ENCODE measurements around the gene MNX1.

GRCh38 chr7:156979007-156979606 lies 31.4 kb downstream of the MNX1 start:
- TF ChIP-seq ETV5 (CRISPR knock-in tag; IDR thresholded peaks at IDR 0.05; ENCODE audit: low read depth): no peak
- no peak for TF ChIP-seq GATA2 (CRISPR knock-in tag; IDR thresholded peaks at IDR 0.05)
- TF ChIP-seq ZNF586 (CRISPR knock-in tag; conservative IDR thresholded peaks at IDR 0.05): no peak
- no peak for TF ChIP-seq CTCF (IDR thresholded peaks at IDR 0.05 in 2 of 3, conservative IDR thresholded peaks at IDR 0.05 in 1 of 3; ENCODE audit: insufficient read depth in 2 of 3, low read depth in 1 of 3, low read length in 3 of 3)
- no peak for TF ChIP-seq RCOR1 (IDR thresholded peaks at IDR 0.05; ENCODE audit: borderline replicate concordance in 1 of 2, low read depth in 2 of 2, low read length in 2 of 2)
- no peak for TF ChIP-seq BRD4 (IDR thresholded peaks at IDR 0.05)
- no peak for TF ChIP-seq ZBTB43 (CRISPR knock-in tag; IDR thresholded peaks at IDR 0.05)
- TF ChIP-seq, protein P1, sequence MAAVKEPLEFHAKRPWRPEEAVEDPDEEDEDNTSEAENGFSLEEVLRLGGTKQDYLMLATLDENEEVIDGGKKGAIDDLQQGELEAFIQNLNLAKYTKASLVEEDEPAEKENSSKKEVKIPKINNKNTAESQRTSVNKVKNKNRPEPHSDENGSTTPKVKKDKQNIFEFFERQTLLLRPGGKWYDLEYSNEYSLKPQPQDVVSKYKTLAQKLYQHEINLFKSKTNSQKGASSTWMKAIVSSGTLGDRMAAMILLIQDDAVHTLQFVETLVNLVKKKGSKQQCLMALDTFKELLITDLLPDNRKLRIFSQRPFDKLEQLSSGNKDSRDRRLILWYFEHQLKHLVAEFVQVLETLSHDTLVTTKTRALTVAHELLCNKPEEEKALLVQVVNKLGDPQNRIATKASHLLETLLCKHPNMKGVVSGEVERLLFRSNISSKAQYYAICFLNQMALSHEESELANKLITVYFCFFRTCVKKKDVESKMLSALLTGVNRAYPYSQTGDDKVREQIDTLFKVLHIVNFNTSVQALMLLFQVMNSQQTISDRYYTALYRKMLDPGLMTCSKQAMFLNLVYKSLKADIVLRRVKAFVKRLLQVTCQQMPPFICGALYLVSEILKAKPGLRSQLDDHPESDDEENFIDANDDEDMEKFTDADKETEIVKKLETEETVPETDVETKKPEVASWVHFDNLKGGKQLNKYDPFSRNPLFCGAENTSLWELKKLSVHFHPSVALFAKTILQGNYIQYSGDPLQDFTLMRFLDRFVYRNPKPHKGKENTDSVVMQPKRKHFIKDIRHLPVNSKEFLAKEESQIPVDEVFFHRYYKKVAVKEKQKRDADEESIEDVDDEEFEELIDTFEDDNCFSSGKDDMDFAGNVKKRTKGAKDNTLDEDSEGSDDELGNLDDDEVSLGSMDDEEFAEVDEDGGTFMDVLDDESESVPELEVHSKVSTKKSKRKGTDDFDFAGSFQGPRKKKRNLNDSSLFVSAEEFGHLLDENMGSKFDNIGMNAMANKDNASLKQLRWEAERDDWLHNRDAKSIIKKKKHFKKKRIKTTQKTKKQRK (IDR thresholded peaks at IDR 0.05; ENCODE audit: borderline replicate concordance, low read depth, low read length): no peak
- no peak for TF ChIP-seq MITF (IDR thresholded peaks at IDR 0.05)
- TF ChIP-seq NFXL1 (CRISPR knock-in tag; IDR thresholded peaks at IDR 0.05): no peak
- TF ChIP-seq ZNF3 (CRISPR knock-in tag; IDR thresholded peaks at IDR 0.05): no peak
- no peak for TF ChIP-seq KLF16 (IDR thresholded peaks at IDR 0.05)
- no peak for TF ChIP-seq KLF13 (tag; IDR thresholded peaks at IDR 0.05; ENCODE audit: borderline replicate concordance, low read depth)
